Glutamatergic neuron (in vitro differentiated cells): ENCODE measurements around the gene KIF17. TPM values are rescaled to one million over a fixed set of nuclear protein-coding genes. Genes with fewer than 3 reads are reported as not detected.
"Not testable (repeated sequence)": the region's sequence is repeated elsewhere in the genome, so short reads cannot be mapped to it uniquely, and the experiment has no call there.

ENCODE experiments used
- DNase-seq: peaks from one replicate; pipeline ENCODE4 v3.0.0; 2022
- H3K27ac Mint-ChIP-seq: one replicate; pipeline ENCODE4 v1.8.0; 2020; ENCODE audit warnings: mild to moderate bottlenecking, mixed read lengths, inconsistent platforms; ENCODE audit not compliant: unreplicated experiment
- H3K27me3 Mint-ChIP-seq: one replicate; pipeline ENCODE4 v1.8.0; 2020; ENCODE audit warnings: mild to moderate bottlenecking, moderate library complexity, mixed read lengths, inconsistent platforms; ENCODE audit not compliant: unreplicated experiment
- H3K36me3 Mint-ChIP-seq: one replicate; pipeline ENCODE4 v1.8.0; 2020; ENCODE audit warnings: mild to moderate bottlenecking, mixed read lengths, inconsistent platforms; ENCODE audit not compliant: unreplicated experiment
- H3K4me1 Mint-ChIP-seq: one replicate; pipeline ENCODE4 v1.8.0; 2020; ENCODE audit warnings: mild to moderate bottlenecking, low read depth, mixed read lengths, inconsistent platforms; ENCODE audit not compliant: unreplicated experiment
- H3K4me3 Mint-ChIP-seq: one replicate; pipeline ENCODE4 v1.8.0; 2020; ENCODE audit warnings: mild to moderate bottlenecking, mixed read lengths, inconsistent platforms; ENCODE audit not compliant: unreplicated experiment
- H3K9me3 Mint-ChIP-seq: one replicate; pipeline ENCODE4 v1.8.0; 2020; ENCODE audit warnings: mild to moderate bottlenecking, moderate library complexity, mixed read lengths, inconsistent platforms; ENCODE audit not compliant: unreplicated experiment
- total RNA-seq: library from RNA; stranded (reverse); fragmentation: NEBNext Ultra II Directional; extraction: Animal tissue kit (Norgen Biotek cat#: 25700); gene quantifications from one replicate; pipeline ENCODE4 v1.2.1, GENCODE V29; 2021; ENCODE audit not compliant: unreplicated experiment
- TF ChIP-seq, protein P1 (sequence below): fragments of 200-600 bp; sonication (generic); IDR thresholded peaks from one replicate; pipeline ENCODE4 v1.5.0; 2021; ENCODE audit not compliant: partially characterized antibody, unreplicated experiment

KIF17 gene
- total RNA-seq, 1 donor from 2014 or later: 1.6 TPM

- H3K36me3 Mint-ChIP-seq: no peaks in the 10 kb centered on the region
Observed at GRCh38 chr1:20720631-20721091, 2.9 kb upstream of the KIF17 start.

GRCh38 chr1:20719871-20720620 lies 2.2 kb upstream of the KIF17 start:
- peaks cover 19% of the 10 kb centered on the region for H3K27me3 Mint-ChIP-seq
- H3K9me3 Mint-ChIP-seq: peaks cover 6% of the 10 kb centered on the region
- H3K36me3 Mint-ChIP-seq: no peaks in the 10 kb centered on the region
- DNase-seq: no peak
- TF ChIP-seq, protein P1, sequence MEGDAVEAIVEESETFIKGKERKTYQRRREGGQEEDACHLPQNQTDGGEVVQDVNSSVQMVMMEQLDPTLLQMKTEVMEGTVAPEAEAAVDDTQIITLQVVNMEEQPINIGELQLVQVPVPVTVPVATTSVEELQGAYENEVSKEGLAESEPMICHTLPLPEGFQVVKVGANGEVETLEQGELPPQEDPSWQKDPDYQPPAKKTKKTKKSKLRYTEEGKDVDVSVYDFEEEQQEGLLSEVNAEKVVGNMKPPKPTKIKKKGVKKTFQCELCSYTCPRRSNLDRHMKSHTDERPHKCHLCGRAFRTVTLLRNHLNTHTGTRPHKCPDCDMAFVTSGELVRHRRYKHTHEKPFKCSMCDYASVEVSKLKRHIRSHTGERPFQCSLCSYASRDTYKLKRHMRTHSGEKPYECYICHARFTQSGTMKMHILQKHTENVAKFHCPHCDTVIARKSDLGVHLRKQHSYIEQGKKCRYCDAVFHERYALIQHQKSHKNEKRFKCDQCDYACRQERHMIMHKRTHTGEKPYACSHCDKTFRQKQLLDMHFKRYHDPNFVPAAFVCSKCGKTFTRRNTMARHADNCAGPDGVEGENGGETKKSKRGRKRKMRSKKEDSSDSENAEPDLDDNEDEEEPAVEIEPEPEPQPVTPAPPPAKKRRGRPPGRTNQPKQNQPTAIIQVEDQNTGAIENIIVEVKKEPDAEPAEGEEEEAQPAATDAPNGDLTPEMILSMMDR: no peak
- no peak overlapping the region for H3K27ac Mint-ChIP-seq
- H3K4me3 Mint-ChIP-seq: no peak overlapping the region
- peaks cover 2% of the 10 kb centered on the region for H3K4me1 Mint-ChIP-seq

More at GRCh38 chr1:20720631-20721091, 2.9 kb upstream of the KIF17 start:
- Mint-ChIP-seq H3K4me3 (no peak overlapping the region), H3K27me3 (peaks cover 19% of the 10 kb centered on the region), H3K9me3 (peaks cover 6% of the 10 kb centered on the region), H3K27ac (no peak overlapping the region), H3K4me1 (peaks cover 2% of the 10 kb centered on the region)
- TF ChIP-seq, protein P1: no peak
- no peak for DNase-seq

- no peak for DNase-seq
- Mint-ChIP-seq H3K36me3 (no peaks in the 10 kb centered on the region), H3K27me3 (peaks cover 19% of the 10 kb centered on the region), H3K4me1 (peaks cover 2% of the 10 kb centered on the region), H3K9me3 (peaks cover 6% of the 10 kb centered on the region), H3K4me3 (no peak overlapping the region), H3K27ac (no peak overlapping the region)
- TF ChIP-seq, protein P1: no peak
Observed at GRCh38 chr1:20719261-20719660, 1.5 kb upstream of the KIF17 start.

DNA sequence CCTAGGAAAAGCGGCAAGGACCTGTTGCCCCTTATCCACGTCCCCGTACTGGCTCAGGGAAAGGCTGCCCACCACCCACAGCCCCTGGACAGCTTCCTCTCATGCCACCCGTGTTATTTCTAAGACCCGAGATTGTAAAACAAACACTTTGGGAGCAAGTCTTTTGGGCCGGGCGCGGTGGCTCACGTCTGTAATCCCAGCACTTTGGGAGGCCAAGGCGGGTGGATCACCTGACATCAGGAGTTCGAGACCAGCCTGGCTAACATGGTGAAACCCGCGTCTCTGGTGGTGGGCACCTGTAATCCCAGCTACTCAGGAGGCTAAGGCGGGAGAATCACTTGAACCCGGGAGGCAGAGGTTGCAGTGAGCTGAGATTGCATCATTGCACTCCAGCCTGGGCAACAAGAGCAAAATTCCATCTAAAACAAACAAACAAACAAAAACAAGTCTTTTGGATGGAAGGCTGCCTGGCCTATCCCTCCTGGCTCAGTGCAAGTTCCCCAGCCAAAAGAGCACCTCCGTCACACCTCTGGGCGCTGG lies 606 bp upstream of the KIF17 start:
- H3K27ac Mint-ChIP-seq, DNase-seq, H3K9me3 Mint-ChIP-seq, H3K36me3 Mint-ChIP-seq, H3K4me1 Mint-ChIP-seq: not testable (repeated sequence)
- Mint-ChIP-seq H3K4me3 (peak overlapping the region; percentile 71), H3K27me3 (peaks cover 19% of the 10 kb centered on the region)

- H3K27ac Mint-ChIP-seq: no peak overlapping the region
- H3K4me3 Mint-ChIP-seq: peak overlapping the region; percentile 70
Observed at GRCh38 chr1:20716232-20716631, 1.6 kb downstream of the KIF17 start.

More at GRCh38 chr1:20716232-20716631, 1.6 kb downstream of the KIF17 start:
- Mint-ChIP-seq H3K36me3 (no peaks in the 10 kb centered on the region), H3K27me3 (peaks cover 24% of the 10 kb centered on the region), H3K9me3 (peaks cover 15% of the 10 kb centered on the region), H3K4me1 (peaks cover 8% of the 10 kb centered on the region)
- DNase-seq: no peak
- TF ChIP-seq, protein P1: no peak
